NCI-H2171 (cell line): Measurements from ENCODE around the gene TRIM36.

Experiments
- DNase-seq: peaks from one replicate; lab custom pipeline; 2025; lab: John Stamatoyannopoulos, UW

Gene TRIM36

DNA sequence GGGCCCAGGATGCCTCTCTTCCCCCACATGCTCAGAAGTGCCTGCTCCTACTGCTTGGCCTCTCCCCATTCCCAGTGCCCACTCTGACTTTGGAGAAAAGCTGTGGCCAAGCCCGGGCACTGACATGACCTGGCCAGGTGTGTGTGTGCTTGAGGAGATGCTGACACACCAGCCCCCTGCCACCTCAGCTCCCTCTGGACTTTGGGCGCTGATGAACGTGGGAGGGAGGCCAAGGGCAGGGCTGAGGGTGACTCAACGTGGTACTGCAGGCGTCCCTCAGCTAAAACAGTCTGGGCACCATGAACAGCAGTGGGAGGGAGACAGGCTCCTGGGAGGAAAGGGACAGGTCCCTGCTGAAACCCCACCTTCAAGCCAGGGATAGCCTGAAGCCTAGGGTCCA lies 3.9 kb downstream of the TRIM36 start:
- no peak for DNase-seq

DNA sequence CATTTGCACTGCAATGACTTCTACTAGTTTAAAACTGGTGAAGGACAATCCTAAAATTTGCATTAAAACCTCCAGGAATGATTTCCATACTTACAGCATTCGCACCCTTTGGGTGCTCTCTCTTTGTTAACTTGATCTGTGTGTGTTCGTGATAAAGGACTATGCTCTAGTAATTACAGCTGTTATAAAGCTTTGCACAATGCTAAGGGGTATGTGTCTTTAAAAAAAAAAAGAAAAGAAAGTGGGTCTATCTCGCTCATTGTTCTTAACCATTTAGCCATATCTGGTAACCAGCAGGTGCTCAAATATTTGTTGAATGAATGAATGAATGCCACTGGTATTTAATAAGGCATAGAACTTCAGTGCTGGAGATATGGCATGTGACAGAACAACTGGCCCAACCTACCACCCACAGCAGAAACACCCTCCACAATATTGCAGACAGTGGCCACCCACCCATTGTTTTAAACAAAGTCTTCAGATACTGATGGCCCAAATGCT lies 8.7 kb downstream of the TRIM36 start:
- no peak for DNase-seq

DNA sequence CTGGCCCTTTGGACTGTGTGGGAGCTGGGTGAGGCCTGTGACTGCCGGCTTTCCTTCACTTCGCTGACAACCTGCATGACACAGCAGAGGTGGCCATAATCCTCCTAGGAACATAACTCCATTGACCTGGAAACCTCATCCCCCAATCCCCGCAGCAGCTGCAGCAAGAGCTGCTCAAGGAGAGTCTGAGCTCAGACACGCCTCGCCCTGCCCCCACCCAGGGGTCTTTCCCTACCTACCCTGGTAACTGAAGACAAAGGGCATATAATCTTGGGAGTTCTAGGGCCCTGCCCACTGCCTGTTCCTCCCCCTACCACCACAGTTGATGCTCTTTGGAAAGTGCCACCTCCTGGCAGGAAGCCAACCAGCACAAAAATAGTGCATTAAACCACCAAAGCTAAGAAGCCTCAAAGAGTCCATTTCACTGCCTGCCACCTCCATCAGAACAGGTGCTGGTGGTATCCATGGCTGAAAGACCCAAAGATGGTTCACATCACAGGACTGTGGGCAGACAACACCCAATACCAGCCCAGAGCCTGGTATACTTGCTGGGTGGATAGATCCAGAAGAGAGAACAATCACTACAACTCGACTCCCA lies 18.4 kb downstream of the TRIM36 start:
- no peak for DNase-seq

DNA sequence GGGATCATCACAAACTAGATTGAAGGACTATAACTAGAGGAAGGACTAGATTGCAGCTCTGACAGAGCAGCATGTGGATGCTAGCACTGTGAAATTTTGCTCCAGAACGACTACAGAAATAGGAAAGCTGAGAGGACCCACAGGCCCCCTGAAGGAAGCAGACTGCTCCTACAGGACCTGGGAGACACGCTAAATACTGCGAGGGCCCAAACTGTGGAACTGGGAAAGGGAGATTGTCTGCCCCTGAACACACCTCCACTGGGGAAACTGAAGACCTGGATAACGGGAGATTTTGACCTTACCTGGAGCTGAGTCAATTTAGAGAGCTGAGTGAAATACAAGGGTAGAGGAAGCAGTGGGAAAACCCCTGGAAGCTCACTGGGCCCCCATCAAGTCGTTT lies 19.2 kb downstream of the TRIM36 start:
- DNase-seq, result no peak

DNA sequence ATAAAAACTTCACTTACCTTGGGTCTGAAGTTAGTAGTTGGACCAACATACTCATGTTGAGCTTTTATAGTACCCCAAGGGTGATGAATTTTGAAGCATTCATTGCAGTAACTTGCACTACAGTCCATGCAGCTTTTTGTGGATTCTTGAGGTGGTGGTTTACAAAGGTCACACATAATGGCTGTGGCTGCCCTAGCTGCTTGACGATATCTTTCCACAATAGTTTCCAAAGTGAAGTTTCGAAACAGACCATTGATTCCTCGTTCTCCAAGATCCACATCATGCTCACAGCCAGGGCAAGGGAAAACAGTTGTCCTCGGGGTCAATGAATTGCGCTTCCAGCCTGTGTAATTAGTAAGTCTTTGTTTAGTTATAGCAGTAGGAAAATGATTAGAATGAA lies 22.7 kb downstream of the TRIM36 start:
- DNase-seq, result no peak

DNA sequence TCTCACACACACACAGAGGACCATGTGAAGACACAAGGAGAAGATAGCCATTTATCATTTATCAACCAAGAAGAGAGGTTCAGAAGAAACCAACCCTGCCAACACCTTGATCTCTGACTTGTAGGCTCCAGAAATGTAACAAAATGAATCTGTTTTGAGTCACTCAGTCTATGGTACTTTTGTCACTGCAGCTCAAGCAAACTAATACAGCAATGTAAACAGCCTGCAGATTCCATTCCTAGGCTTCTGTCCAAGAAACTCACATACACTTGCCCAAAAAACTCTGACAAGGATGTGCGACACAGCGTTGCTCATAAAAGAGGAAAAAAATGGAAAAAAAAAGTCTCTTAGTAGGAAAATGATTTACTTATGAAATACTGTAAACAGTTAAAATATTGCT lies 33.4 kb downstream of the TRIM36 start:
- no peak for DNase-seq

DNA sequence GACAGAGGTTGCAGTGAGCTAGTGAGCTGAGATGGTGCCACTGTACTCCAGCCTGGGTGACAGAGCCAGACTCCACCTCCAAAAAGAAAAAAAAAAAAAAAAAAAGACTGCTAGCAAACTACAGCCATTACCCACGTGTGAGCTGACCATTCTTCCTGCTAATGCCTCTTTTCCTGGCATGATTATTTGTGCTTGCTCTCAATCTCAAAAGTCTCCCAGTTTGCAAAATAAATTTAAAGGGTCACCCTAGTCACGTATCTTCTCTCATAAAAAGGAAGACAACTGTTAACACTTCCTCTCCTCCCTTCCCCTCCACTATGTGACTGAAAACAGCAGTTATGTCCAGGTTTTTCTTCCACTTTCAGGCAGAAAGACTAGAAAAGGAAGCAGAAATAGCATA lies 37.2 kb downstream of the TRIM36 start:
- no peak for DNase-seq

DNA sequence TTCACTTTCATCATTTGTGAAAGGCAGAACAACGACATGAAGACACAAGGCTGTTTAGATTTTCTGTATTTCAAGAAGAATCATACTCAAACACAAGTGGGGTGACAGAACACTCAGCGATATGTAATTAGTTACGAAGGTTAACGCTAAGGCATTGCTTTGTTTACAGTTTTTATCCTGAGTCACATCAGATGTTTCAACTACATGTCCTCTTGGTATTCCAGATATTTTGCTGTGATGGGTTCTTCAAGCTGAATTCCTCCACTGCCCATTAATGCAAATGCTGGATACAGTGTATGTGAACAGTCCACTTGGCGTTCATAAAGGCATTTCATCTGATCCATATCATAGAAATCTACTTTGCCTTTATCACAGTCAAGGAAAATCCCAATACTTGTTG lies 43.4 kb downstream of the TRIM36 start:
- DNase-seq, result no peak

DNA sequence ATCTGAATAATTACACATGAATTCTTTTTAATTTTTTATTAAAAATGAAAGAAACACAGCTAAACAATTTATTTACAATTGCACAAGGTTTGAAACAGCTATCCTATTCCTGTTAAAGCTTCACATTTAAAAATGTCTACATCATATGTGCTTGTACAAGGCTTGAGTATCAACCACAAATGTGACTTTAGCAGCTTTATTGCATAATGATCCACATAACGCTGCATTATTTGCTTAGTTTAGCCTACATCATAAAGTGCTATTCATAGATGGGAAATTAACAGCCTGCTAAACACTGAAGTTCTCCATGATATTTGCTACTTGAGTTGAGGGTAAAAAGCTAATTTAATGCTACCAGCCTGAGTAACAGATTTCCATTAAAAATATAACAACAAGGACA lies 45.0 kb downstream of the TRIM36 start:
- no peak for DNase-seq

DNA sequence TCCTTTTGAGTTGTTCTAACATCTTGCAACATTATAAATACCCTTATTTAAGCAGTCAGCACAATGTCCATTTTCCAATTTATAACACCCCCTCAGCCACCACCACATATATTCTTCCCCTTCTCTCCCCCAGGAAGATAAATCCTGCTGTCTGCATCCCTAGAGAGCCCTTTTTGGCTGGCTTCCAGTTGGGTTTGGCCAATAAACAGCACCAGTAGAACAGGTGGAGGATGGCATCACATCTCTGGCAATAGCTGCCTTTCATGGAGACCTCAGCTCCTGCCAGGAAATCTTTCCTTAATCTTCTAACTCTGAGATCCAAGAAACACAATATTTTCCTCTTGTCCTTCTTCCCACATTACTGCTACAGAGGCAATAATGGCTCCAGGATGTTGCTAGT lies 53.7 kb downstream of the TRIM36 start:
- DNase-seq, result no peak

DNA sequence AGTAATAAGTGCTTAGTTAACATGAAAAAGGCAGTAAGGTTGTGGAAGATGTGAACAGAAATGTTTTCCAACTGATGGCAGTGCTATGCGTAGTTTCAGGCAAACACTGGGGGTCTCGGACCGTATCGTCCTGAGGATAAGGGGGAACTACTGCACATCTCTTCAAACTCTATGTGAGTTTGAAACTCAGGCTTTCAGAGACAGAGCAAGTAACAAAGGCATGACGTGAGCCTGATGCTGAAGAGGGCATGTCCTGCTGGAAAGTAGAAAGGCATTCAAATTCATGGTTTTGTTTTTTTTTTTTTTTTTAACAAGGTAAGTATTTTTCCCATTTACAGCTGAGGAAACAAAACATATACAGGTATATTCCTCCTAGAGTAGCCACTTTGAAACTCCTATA lies 59.9 kb downstream of the TRIM36 start:
- DNase-seq, result no peak

DNA sequence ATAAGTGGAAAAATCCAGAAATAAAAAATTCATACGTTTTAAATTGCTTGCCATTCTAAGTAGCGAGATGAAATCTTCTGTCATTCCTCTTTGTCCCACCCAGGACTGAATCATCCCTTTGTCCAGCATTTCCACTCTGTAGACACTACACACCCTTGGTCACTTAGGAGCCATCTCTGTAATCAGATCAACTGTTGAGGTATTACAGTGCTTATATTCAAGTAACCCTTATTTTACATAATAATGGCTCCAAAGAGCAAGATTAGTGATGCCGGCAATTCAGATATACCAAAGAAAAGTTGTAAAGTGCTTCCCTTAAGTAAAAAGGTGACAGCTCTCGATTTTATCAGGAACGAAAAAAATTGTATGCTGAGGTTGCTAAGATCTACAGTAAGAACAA lies 60.4 kb downstream of the TRIM36 start:
- DNase-seq, result no peak

DNA sequence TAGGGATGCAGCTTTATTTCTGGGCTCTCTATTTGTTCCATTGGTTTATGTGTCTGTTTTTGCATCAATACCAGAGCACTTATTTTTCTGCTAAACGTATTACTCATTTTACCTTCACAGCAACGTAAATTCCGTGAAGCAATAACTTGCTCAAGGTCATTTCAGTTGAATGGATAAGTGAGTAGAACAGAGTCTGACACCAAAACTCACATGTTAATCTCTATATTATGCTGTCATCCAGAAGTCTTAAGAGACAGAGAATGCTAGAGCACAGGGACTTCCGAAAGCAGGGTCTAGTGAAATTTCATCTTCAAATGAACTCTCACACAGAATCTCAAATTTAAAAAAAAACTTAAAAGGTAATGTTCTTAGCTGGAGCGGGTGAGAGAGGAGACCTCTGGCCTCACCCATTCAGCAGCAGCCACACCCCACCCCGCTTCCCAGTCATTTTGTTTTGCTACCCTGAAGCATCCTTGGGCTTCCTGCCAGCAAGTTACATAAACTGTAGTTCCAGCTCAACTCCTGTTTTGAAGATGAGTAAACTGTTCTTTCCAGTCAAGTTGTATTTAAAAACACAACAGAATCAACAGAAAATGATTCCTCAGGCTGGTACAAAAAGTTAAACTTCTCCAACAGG lies 69.3 kb downstream of the TRIM36 start:
- no peak for DNase-seq

DNA sequence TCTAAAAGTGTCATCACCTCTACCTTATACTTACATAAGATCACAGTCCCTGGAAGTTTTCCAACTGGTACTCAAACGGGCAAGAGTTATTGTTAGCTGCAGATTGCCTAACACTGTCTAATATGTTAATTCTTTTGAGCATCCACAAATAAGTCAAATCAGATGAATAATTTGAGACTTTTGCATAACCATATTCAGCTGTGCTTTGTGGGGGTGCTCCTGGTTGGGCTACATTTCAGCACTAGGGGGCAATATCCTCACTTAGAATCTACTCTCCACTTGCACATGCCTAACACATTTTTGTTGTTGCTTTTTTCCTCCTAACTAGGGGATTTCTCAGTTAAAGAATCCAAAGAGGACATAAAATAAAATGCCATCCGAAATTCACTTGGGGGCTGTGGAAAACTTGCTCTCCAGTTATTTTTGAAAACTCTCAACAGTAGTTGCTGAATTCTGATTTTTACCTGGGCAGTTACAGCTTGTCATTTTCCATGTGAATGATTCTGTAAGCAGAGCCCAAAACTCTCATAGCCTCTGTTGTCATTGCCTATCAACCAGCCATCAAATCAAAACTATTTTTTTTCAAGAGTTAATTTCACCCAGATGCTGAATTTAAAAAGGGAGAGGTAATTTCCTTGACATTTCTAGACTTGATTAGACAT lies 71.5 kb downstream of the TRIM36 start:
- DNase-seq, result no peak

DNA sequence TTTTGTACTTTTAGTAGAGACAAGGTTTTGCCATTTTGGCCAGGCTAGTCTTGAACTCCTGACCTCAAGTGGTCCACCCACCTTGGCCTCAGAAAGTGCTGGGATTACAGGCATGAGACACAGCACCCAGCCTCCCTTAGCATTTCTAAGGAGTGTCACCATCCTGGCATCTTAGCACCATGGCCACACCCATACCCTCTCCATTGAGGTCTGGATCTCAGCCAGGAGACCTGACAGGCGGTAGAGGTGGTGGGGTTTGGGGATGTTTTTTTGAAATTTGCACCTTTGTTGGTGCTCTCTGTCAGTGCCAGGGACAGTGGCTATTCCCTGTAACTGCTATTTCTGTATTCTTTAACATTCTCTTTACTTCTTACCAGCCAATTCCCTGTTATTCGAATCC lies 72.5 kb downstream of the TRIM36 start:
- DNase-seq, result no peak

DNA sequence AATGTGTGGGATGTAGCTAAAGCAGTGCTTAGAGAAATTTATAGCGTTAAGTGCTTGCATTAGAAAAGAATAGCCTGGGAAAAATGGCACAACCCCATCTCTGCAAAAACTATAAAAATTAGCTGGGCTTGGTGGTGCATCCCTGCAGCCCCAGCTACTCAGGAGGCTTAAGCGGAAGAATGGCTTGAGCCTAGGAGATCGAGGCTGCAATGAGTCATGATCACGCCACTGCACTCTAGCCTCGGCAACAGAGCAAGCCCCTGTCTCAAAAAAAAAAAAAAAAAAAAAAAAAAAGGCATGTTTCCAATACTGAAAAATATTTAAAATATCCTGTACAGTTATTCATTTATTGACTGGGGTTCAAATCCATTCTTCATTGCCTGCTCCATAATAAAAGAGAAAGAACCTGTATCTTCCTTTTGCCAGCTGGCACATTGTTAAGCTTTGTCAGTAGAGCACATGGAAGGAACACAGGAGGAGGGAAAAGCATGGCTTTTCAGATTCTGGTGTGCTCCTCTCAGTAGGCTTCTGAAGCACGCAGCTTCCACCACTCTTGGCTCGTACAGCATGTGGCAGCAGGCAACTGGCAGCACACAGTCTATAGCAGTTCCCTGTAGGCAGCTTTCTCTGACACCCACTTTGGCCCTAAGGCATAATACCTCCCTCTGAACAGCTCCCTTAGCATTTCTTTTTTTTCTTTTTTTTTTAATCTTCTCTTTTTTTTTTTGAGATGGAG lies 73.5 kb downstream of the TRIM36 start:
- no peak for DNase-seq

DNA sequence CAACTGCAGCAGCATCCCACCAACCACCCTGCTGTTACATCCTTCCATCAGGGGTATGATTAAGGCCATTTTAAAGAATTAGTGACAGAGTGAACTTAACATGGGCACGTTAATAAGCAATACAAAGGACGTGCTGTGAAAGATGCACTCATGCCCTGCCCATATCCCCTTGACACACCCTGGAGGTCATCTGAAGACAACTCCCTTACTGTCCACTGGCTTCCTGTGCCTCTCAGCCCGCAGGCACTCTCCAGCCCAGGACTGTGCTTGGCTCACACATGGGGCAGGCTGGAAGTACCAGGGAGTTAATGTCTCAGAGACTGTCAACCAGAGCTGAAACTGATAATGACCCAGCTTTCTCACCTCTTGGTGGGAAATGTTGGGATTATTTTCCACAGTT lies 81.8 kb downstream of the TRIM36 start:
- DNase-seq, result no peak

DNA sequence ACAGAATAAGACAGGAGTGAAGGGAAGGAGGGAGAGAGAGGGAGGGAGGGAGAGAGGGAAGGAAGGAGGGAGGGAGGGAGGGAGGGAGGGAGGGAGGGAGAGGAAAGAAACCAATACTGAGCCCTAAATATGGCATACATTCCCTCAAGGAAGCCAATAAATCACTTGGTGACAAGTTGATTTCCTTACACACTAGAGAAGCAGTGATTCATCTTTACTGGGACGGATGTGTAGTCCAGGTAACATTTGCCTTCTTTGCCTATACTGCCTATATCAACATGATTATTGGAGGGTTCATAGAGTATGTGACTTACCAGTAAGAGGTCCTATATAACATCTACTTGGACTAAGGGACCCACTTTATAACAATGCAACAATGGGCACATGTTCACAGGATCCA lies 83.2 kb downstream of the TRIM36 start:
- DNase-seq, result no peak

DNA sequence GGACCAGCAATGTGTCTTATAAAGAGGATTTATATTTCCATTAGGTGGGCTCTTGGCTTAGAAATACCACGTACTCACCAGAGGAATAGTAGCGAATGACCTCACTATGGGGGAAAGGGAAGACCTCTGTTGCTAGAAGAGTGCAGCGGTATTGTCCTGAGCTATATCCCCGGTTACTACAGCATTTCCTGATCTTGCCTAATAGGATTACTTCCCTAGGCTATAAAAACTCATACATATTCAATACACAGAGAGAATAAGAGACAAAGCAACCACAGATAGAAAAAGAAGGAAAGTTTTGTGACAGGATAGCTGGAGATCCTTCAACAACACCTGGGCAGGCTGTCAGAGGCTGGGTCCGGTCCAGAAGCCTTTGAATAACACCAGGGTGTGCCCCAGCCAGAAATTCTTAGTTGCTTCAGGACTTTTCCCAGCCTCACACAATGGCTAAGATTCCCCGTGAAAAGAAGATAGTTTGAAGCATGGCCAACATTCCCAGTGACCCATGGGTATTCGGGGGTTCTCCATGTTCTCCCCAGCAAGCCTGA lies 85.4 kb downstream of the TRIM36 start:
- DNase-seq, result no peak

DNA sequence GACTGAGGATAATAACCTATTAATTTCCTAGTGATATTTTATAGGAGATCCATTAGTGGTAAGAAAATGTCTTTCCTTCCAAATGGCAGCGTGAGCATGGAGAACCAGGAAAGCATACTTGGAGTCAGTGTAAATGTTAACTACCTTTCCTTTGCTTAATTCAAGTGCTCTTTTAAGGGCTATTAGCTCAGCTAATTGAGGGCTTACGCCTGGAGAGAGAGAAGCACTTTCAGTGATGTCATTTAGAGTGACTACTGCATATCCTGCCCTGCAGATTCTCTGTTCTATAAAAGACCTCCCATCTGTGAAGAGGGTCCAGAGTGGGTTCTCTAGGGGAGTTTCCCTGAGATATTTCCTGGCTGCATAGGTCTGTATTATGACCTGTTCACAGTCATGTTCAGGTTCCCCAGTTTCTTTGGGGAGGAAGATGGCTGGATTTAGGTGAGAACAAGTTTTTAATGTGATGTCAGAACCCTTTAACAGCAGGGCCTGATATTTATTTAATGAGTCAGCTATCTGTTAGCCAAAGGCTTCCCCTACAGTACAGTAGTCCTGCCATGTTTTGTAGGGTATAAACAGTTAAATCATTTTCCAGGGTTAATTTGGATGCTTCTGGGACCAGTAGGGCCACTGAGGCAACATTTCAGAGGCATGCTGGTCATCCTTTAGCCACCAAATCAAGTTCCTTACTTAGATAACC lies 89.6 kb downstream of the TRIM36 start:
- no peak for DNase-seq
